GM21717 (cell line): ENCODE results near the gene EPHA5.

ENCODE experiments used
- ATAC-seq: cut with Tn5 transposase; IDR thresholded peaks from one replicate; pipeline ENCODE4 v1.9.1; 2021; ENCODE audit warnings: mild to moderate bottlenecking, moderate library complexity; ENCODE audit not compliant: unreplicated experiment

Gene EPHA5

GRCh38 chr4:65508168-65508567 lies 162.1 kb downstream of the EPHA5 start:
- ATAC-seq: no peak

GRCh38 chr4:65502131-65502701 lies 168.1 kb downstream of the EPHA5 start:
- no peak for ATAC-seq

DNA sequence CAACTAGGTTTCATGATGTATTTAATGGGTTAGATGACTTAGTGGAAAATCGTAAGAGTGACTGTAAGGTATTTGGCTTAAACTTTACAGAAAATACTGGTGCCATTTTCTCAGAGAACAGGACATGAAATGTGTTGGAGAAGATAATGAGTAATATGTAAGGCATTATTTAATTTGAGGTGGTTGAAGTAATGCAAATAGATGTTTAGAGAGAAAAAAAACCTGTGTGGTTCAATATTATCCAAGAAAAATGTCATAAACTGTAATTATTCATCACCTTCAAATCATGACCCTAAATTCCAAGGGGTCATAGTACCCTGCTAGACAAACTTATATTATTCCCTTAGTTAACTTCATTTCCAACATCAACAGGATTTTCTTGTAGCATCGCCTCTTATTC lies 171.7 kb downstream of the EPHA5 start:
- ATAC-seq: no peak

DNA sequence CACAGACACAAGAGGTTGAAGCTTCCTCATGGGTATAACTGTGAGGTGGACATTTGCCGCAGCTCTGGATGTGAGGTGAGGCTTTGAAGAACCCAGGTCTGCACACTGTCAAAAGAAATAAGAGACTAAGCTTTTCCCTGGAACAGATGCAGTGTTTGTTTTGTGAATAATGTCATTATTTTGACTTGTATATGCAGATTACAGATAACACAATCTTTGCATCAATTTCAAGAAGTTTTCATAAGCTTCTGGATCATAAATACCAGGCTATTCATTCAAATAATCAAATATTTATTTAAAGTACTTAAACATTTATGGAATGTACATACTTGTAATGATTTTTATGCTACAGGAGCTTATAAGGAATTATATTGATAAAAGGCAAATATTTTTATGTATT lies 174.8 kb downstream of the EPHA5 start:
- ATAC-seq: no peak

DNA sequence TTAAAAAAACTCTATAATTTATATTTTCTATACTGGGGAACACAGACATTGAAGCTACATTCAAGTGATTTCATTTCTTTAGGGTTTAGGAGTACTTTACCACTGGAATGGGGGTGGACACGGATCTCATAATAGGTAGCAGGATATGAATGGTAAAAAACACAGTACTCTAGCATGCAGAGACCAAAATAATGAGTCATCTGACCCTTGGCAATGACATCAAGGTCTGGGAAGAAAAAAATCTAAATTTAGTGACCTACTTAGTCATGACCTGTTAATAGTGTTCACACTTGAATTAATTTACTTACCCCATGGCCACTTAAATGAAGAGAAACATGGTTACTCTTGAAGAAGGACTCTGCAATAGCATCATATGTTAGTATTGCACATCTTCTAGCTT lies 187.9 kb downstream of the EPHA5 start:
- ATAC-seq: no peak

GRCh38 chr4:65472531-65472930 lies 197.8 kb downstream of the EPHA5 start:
- no peak for ATAC-seq

GRCh38 chr4:65467068-65467680 lies 203.1 kb downstream of the EPHA5 start:
- ATAC-seq: no peak

- no peak for ATAC-seq
Observed at GRCh38 chr4:65461781-65462180, 208.5 kb downstream of the EPHA5 start.

DNA sequence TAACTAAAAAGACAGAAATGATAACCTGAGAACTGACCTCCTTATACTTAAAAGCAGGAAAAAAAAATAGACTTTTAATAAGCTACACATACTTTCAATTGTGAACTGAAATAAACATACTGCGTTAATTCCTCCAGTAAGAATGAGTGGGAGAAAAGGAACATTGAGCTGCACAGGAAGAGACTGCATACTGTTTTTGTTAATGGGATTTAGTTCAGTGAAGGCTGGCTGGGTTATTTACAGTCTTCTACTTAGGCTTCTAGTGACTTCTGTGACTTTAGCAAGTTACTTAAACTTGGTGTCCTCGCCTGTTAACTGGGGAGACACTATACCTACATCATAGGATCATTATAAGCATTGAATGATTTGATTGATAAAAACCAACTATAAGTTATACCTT lies 213.3 kb downstream of the EPHA5 start:
- no peak for ATAC-seq

GRCh38 chr4:65456579-65456978 lies 213.7 kb downstream of the EPHA5 start:
- no peak for ATAC-seq

GRCh38 chr4:65453398-65453797 lies 216.9 kb downstream of the EPHA5 start:
- no peak for ATAC-seq

DNA sequence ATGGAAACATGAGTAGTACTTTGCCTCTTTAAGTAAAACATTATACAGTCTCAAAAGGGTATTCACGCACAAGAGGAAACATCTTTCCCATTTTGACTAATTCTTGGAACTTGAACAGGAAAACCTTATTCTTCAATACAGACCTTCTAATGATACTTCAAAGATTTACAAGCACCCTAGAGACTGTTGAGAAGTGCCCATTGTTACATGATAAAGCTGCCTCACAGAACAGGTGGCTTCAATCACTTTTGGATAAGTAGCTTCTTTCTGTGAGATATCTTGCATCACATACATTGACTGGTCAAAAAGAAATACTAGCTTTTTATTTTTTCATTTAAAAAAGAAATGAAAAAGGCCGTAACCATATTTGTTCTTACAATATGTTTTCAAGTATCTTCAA lies 219.4 kb downstream of the EPHA5 start:
- ATAC-seq: no peak

- no peak for ATAC-seq
Observed at GRCh38 chr4:65437102-65437501, 233.2 kb downstream of the EPHA5 start.

GRCh38 chr4:65422109-65422508 lies 248.2 kb downstream of the EPHA5 start:
- ATAC-seq: no peak

GRCh38 chr4:65420036-65420435 lies 250.3 kb downstream of the EPHA5 start:
- no peak for ATAC-seq

DNA sequence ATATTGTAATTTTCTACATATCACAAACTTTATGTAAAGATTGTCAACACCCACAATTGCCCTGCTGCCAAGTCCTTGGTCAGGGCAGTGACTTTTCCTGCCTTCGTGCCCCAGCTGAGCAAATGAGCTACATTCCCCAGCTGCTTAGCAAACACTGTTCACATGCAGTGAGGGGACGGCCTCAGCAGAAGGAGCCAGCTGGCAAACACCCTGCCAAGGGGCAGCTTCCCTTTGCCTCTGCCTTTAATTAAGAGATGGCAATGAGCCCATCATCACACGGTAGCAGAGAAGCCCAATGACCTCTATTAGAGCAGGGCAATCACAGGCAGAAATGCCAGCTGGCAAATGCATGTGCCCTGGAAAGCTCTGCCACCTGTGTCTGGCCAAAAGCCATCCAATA lies 253.4 kb downstream of the EPHA5 start:
- ATAC-seq: no peak

- ATAC-seq: no peak
Observed at GRCh38 chr4:65407483-65407882, 262.8 kb downstream of the EPHA5 start.

GRCh38 chr4:65401083-65401482 lies 269.2 kb downstream of the EPHA5 start:
- ATAC-seq: no peak

GRCh38 chr4:65399084-65399483 lies 271.2 kb downstream of the EPHA5 start:
- ATAC-seq: no peak

- ATAC-seq: no peak
Observed at GRCh38 chr4:65393078-65393477, 277.2 kb downstream of the EPHA5 start.

GRCh38 chr4:65392488-65392887 lies 277.8 kb downstream of the EPHA5 start:
- ATAC-seq: no peak

GRCh38 chr4:65391814-65392213 lies 278.5 kb downstream of the EPHA5 start:
- ATAC-seq: no peak

- no peak for ATAC-seq
Observed at GRCh38 chr4:65391382-65391781, 278.9 kb downstream of the EPHA5 start.
